ENCODE measurements around the gene CAMK2G. TPM values are rescaled to one million over a fixed set of nuclear protein-coding genes. Genes with fewer than 3 reads are reported as not detected.
"Not testable (repeated sequence)": the region's sequence is repeated elsewhere in the genome, so short reads cannot be mapped to it uniquely, and the experiment has no call there.

CAMK2G gene
- total RNA-seq, 1 donor from 2014 or later, result 20.8 TPM

DNA sequence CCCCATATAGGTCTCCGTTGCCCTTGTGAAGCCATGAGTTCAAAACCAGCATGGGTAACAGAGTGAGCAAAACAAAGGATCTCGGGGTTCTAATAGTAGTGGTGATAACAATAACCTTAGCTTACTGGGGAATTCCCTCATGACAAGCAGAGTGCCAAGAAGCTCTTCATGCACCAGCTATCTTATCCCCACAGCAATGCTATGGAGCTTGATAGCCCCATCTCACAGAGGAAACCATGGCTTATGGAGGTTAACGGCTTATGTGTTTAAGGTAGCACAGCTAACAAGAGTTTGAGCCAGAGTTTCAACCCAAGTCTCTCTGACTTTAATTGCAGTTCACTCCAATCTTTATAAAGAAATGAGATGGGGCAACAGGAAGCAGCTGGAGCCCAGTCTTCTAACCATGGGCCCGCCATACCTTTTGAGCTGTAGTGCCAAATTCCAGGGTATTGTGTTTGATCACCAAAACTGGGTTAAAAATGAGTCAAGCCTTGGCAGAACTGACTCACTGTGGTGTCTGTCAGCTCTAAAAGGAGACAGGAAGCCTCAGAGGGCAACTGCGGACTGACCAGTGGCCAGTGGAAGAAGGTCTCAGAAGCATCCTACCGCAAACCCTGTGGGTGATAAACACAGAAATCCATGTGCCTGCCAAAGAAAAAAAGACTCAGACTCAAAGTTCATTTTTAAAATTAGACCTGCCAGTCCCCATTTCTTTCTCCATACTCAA is 20.1 kb upstream of the CAMK2G start:
- Mint-ChIP-seq H3K27me3 (peaks cover 25% of the 10 kb centered on the region), H3K4me1 (ENCODE audit: low read depth) (peaks cover 5% of the 10 kb centered on the region), H3K4me3 (ENCODE audit: low read depth) (no peak overlapping the region), H3K36me3 (ENCODE audit: insufficient read depth) (no peaks in the 10 kb centered on the region), H3K9me3 (ENCODE audit: low read depth) (no peaks in the 10 kb centered on the region), H3K27ac (no peak overlapping the region)
- no peak for DNase-seq (ENCODE audit: low spot score, unreplicated experiment)
- TF ChIP-seq, protein P1, sequence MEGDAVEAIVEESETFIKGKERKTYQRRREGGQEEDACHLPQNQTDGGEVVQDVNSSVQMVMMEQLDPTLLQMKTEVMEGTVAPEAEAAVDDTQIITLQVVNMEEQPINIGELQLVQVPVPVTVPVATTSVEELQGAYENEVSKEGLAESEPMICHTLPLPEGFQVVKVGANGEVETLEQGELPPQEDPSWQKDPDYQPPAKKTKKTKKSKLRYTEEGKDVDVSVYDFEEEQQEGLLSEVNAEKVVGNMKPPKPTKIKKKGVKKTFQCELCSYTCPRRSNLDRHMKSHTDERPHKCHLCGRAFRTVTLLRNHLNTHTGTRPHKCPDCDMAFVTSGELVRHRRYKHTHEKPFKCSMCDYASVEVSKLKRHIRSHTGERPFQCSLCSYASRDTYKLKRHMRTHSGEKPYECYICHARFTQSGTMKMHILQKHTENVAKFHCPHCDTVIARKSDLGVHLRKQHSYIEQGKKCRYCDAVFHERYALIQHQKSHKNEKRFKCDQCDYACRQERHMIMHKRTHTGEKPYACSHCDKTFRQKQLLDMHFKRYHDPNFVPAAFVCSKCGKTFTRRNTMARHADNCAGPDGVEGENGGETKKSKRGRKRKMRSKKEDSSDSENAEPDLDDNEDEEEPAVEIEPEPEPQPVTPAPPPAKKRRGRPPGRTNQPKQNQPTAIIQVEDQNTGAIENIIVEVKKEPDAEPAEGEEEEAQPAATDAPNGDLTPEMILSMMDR (IDR thresholded peaks at IDR 0.05; ENCODE audit: unreplicated experiment), result no peak

DNA sequence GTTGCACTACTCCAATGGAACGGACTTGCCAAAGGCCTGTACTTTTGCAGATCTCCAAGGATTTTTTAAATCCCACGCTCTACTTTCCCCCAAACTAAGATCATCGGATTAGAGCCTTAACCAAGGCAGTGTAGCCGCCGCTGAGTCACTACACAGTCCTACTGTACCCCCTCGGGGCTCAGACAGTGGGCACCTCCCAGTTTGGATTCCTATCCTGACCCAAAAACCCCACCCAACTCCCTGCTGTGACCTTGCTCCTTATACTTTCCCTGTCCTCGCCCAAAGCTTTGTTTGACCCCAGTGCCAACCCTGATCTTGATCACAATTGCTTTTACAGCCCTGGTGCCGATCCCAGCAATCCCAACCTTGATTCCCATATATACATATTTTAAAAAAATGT is 19.1 kb upstream of the CAMK2G start:
- peaks cover 4% of the 10 kb centered on the region for H3K4me1 Mint-ChIP-seq (ENCODE audit: low read depth)
- H3K4me3 Mint-ChIP-seq (ENCODE audit: low read depth), result no peak overlapping the region
- TF ChIP-seq, protein P1 (IDR thresholded peaks at IDR 0.05; ENCODE audit: unreplicated experiment), result no peak
- H3K9me3 Mint-ChIP-seq (ENCODE audit: low read depth), result no peaks in the 10 kb centered on the region
- H3K27ac Mint-ChIP-seq, result no peak overlapping the region
- peaks cover 18% of the 10 kb centered on the region for H3K27me3 Mint-ChIP-seq
- no peaks in the 10 kb centered on the region for H3K36me3 Mint-ChIP-seq (ENCODE audit: insufficient read depth)
- DNase-seq (ENCODE audit: low spot score, unreplicated experiment), result no peak

DNA sequence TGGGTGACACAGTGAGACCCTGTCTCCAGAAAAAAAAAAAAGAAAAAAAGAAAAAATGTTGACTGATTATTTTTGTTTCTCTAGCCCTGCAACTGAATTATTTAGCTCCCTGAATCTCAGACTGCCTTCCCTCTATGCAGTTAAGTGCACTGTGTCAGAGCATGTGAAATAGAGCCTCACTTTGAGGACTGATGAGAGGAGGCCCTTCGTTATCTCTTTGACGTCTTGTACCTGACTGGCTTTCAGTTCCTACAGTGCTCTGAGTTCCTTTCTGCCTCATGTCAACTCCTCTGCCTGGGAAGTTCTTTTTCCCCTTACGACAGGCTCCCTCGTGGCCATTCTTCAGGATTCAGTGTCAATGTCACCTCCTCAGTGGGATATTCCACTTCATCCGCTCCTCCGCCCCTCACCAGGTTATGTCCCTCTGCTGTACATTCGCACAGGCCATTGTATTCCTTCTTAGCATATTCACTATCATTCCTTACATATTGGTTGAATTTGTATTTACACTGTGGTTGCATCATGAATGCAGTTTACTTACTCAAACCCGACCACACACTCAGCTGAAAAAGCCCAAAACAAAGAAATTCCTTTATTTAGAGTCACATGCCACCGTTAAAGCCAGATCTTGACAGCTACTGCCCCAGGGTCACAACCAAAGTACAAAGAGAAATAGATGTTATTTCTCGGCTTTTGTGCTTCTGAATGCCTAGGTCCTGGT is 18.1 kb upstream of the CAMK2G start:
- DNase-seq (ENCODE audit: low spot score, unreplicated experiment), result no peak
- Mint-ChIP-seq H3K36me3 (ENCODE audit: insufficient read depth) (no peaks in the 10 kb centered on the region), H3K27ac (no peak overlapping the region), H3K4me1 (ENCODE audit: low read depth) (peaks cover 5% of the 10 kb centered on the region), H3K27me3 (peaks cover 18% of the 10 kb centered on the region), H3K4me3 (ENCODE audit: low read depth) (no peak overlapping the region), H3K9me3 (ENCODE audit: low read depth) (no peaks in the 10 kb centered on the region)
- TF ChIP-seq, protein P1 (IDR thresholded peaks at IDR 0.05; ENCODE audit: unreplicated experiment), result no peak

DNA sequence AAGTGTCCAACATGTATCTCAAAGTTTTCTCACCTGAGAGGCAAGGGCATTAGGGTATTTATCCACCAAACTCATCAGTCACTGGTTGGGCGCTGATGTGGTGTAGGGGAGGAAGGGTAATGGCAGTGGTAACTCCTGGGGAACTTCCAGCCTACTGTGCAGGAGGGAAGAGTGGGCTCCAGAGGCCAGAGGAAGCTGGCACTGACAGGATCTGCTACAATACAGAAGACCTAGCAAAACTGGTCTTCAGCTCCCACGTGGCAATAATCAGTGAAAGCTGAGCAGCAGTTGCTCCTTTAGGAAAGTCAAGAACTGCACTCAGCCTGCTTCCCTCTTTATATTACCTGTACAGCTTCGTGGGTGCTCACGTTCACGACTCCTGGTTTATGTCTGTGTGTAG is 17.2 kb upstream of the CAMK2G start:
- H3K36me3 Mint-ChIP-seq (ENCODE audit: insufficient read depth), result no peaks in the 10 kb centered on the region
- H3K4me1 Mint-ChIP-seq (ENCODE audit: low read depth), result peaks cover 13% of the 10 kb centered on the region
- TF ChIP-seq, protein P1 (IDR thresholded peaks at IDR 0.05; ENCODE audit: unreplicated experiment), result no peak
- no peak for DNase-seq (ENCODE audit: low spot score, unreplicated experiment)
- H3K9me3 Mint-ChIP-seq (ENCODE audit: low read depth), result no peaks in the 10 kb centered on the region
- no peak overlapping the region for H3K27ac Mint-ChIP-seq
- no peak overlapping the region for H3K4me3 Mint-ChIP-seq (ENCODE audit: low read depth)
- peaks cover 18% of the 10 kb centered on the region for H3K27me3 Mint-ChIP-seq

DNA sequence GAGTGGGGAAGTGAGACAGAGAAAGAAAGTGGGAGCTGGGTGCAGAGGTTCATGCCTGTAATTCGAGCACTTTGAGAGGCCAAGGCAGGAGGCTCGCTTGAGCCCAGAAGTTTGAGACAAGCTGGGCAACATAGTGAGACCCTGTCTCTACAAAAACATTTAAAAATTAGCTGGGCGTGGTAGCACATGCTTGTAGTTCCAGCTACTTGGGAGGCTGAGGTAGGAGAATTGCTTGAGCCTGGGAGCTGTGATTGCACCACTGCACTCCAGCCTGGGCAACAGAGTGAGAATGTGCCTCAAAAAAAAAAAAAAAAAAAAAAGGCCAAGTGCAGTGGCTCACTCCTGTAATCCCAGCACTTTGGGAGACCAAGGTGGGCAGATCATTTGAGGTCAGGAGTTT is 16.5 kb upstream of the CAMK2G start:
- not testable (repeated sequence) for DNase-seq (ENCODE audit: low spot score, unreplicated experiment); H3K27ac Mint-ChIP-seq; H3K4me3 Mint-ChIP-seq (ENCODE audit: low read depth); H3K36me3 Mint-ChIP-seq (ENCODE audit: insufficient read depth); H3K9me3 Mint-ChIP-seq (ENCODE audit: low read depth)
- H3K27me3 Mint-ChIP-seq, result peaks cover 20% of the 10 kb centered on the region
- H3K4me1 Mint-ChIP-seq (ENCODE audit: low read depth), result peaks cover 17% of the 10 kb centered on the region

Measured in progenitor cell of endocrine pancreas (in vitro differentiated cells).